Spleen (tissue), 7 donors: ENCODE measurements around the gene ETV2.

Experiments
- POLR2A ChIP-seq, 3 donors: fragments of 450-650 bp; IDR thresholded peaks; one replicate each; pipeline ENCODE4 v1.5.1; 2017; ENCODE audit warnings: antibody characterized with exemption in 3 of 3, mild to moderate bottlenecking in 1 of 3
- TF ChIP-seq, protein P1 (sequence below), 11 experiments: fragments of 200-600 bp in 7 of 11; fragments of 450-650 bp in 4 of 11; sonication (generic) in 4 of 11; IDR thresholded peaks in 8 of 11; conservative IDR thresholded peaks in 3 of 11; 1 replicate in 7 of 11; 2 replicates in 4 of 11; pipeline versions ENCODE4 v1.4.0 to v1.8.0; 2016 to 2021; ENCODE audit warnings: antibody characterized with exemption in 11 of 11, inconsistent platforms in 4 of 11, mild to moderate bottlenecking in 1 of 11
- donor health status: DM: no; HTN: no; CAD: no; lungs with moderate emphysema.
- donor health status: DM: no; HTN: no; CAD: no.
- donor health status: DM: no; HTN: no; CAD: no.

GRCh38 chr19:35619290-35619923 lies 22.1 kb upstream of the ETV2 start:
- TF ChIP-seq, protein P1, sequence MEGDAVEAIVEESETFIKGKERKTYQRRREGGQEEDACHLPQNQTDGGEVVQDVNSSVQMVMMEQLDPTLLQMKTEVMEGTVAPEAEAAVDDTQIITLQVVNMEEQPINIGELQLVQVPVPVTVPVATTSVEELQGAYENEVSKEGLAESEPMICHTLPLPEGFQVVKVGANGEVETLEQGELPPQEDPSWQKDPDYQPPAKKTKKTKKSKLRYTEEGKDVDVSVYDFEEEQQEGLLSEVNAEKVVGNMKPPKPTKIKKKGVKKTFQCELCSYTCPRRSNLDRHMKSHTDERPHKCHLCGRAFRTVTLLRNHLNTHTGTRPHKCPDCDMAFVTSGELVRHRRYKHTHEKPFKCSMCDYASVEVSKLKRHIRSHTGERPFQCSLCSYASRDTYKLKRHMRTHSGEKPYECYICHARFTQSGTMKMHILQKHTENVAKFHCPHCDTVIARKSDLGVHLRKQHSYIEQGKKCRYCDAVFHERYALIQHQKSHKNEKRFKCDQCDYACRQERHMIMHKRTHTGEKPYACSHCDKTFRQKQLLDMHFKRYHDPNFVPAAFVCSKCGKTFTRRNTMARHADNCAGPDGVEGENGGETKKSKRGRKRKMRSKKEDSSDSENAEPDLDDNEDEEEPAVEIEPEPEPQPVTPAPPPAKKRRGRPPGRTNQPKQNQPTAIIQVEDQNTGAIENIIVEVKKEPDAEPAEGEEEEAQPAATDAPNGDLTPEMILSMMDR (IDR thresholded peaks at IDR 0.05 in 8 of 11, conservative IDR thresholded peaks at IDR 0.05 in 3 of 11): no peak
- no peak for TF ChIP-seq POLR2A (IDR thresholded peaks at IDR 0.05)
